ENCODE data around the gene TRABD. TPM values are rescaled to one million over a fixed set of nuclear protein-coding genes. Genes with fewer than 3 reads are reported as not detected.

The TRABD gene
- polyA plus RNA-seq, 1 of the 3 experiments (the other 2 are of a cell fraction), result 50.6 TPM

DNA sequence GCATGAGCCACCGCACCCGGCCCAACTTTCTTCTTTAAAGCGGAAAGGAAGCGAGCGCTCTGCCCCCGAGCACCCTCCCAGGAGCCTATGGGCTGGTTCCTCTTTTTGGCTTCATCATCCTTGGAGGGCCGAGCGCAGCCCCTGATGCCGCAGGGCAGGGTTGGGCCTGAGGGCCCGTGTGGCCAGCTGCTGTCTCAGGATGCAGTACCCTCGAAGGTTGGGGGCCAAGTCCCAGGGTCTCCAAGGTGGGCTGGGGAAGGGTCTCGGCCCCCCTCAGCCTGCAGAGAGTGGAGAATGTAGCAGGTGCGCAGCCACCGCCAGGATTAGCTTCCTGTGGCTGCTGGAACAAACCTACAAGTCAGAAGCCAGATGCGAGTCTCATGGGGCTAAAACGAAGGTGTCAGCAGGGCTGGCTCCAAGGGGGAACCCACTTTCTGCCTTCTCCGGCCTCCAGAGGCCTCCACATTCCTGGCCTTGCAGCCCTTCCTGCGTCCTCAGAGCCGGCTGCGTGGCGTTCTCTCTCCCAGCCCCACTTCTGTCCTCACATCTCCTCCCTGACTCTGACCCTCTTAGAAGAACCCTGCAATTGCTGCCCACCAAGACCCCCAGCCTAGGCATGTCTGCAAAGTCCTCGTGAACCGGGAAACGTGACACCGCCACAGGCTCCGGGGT, 12.3 kb upstream of the TRABD start (continued):
- no peak for TF ChIP-seq TAF1 (IDR thresholded peaks at IDR 0.05; ENCODE audit: borderline replicate concordance, low read depth, low read length)
- TF ChIP-seq NFIC (IDR thresholded peaks at IDR 0.05; ENCODE audit: borderline replicate concordance), result no peak
- TF ChIP-seq TCF12 (IDR thresholded peaks at IDR 0.05), result no peak
- TF ChIP-seq YY1 (IDR thresholded peaks at IDR 0.05; ENCODE audit: low read depth), result no peak

DNA sequence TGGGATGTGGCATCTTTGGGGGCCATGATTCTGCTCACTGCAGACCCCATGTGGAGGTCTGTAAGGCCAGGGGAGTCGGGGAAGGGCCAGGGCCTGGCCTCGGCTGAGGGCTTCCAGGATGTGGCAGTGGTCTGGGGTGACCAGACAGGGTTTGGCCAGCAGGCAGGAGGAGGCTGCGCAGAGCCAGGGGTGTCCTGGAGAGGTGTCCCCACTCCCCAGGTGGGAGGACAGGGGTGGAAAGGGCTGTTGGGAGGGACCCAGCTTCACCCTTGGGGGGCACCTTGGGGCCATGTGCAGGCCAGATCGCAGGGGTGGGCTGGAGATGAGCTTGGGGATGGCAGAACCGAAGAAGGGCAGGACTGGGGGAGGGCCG, 11.7 kb upstream of the TRABD start:
- no peak for DNase-seq
- ChIA-PET CTCF (interaction anchor here (0.8 kb wide), 1 partner anchor 10 kb away, joined by 3 read pairs; no protein-coding TSS in a partner anchor), POLR2A (no interaction called here)

DNA sequence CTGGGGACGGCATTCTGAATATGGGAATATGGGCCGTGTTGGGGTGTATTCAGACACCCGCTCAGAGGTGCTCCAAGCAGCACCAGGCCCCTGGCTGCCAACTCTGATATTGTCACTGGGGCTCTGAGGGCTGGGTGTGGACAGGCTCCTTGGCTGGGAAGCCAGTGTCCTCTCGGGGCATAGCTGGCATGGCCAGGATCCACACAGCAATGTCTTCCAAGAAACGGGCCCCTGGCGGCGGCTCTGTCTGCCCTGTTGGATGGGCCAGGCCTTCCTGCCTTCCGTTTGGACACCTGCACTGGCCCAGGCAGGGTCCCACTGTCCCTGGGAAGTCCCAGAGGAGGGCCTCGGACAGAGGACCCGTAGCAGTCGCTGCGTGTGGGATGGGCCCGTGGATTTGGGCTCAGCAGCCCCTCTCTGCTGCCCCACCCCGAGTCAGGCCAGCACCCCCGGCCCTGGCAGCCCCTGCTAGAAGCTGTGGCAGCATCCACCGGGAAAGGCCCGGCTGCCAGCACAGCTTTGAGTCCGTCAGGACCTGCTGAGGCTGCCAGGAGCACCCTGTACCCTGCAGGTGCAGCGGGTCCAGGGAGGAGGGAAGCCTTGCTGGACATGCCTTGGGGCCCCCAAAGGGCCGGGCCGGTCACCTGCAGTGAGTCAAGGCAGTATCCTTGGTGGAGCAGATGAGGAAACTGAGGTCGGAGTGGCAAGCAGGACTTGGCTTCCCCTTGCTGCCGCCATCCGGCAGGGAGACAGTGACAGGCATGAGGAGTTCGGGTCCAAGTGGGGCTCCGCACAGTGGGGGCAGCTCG, 11.1 kb upstream of the TRABD start:
- Histone ChIP-seq H3K9me3 (no peaks in the 10 kb centered on the region), H3K27ac (ENCODE audit: low read depth in 2 of 2, low read length in 1 of 2) (no peak overlapping the region), H3K4me3 (ENCODE audit: low read depth in 2 of 2, low read length in 1 of 2) (no peak overlapping the region), H3K4me1 (ENCODE audit: control insufficient read depth in 1 of 2, insufficient read depth in 2 of 2, low read depth in 1 of 2, low read length in 1 of 2) (peaks cover 0 to 3% of the 10 kb centered on the region in 2 experiments; a peak in 1 of 4 replicates), H3K79me2 (ENCODE audit: insufficient read depth) (no peaks in the 10 kb centered on the region), H3K27me3 (ENCODE audit: insufficient read depth) (no peaks in the 10 kb centered on the region), H4K20me1 (ENCODE audit: insufficient read depth) (no peaks in the 10 kb centered on the region), H3K9ac (no peak overlapping the region), H3K4me2 (no peak overlapping the region), H3K9me2 (no peaks in the 10 kb centered on the region), H3F3A (replicated peaks; ENCODE audit: insufficient read depth) (no peaks in the 10 kb centered on the region), H3K36me3 (replicated peaks in 1 of 2; ENCODE audit: control insufficient read depth in 1 of 2, insufficient read depth in 2 of 2, low read length in 1 of 2) (no peaks in the 10 kb centered on the region), H2AFZ (ENCODE audit: low read depth) (no peak overlapping the region)
- WGBS (ENCODE audit: low lambda C conversion rate), result 73% methylated on average over 2 of the region's 27 CpGs
- POLR2A ChIA-PET, result no interaction called here
- CTCF ChIA-PET, result interaction anchor here (1.7 kb wide), 1 partner anchor 17 kb away, joined by 5 read pairs; no protein-coding TSS in a partner anchor
- DNase-seq, result no peak
- no peak for TF ChIP-seq TCF12 (IDR thresholded peaks at IDR 0.05)
- no peak for TF ChIP-seq ELF1 (IDR thresholded peaks at IDR 0.05)
- no peak for TF ChIP-seq RCOR1 (IDR thresholded peaks at IDR 0.05; ENCODE audit: low read length)
- TF ChIP-seq, protein P1, sequence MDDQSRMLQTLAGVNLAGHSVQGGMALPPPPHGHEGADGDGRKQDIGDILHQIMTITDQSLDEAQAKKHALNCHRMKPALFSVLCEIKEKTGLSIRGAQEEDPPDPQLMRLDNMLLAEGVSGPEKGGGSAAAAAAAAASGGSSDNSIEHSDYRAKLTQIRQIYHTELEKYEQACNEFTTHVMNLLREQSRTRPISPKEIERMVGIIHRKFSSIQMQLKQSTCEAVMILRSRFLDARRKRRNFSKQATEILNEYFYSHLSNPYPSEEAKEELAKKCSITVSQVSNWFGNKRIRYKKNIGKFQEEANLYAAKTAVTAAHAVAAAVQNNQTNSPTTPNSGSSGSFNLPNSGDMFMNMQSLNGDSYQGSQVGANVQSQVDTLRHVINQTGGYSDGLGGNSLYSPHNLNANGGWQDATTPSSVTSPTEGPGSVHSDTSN (IDR thresholded peaks at IDR 0.05), result no peak
- TF ChIP-seq SMC3 (IDR thresholded peaks at IDR 0.05; ENCODE audit: low read depth, low read length), result no peak
- TF ChIP-seq SIN3A (IDR thresholded peaks at IDR 0.05; ENCODE audit: borderline replicate concordance, low read depth, low read length), result no peak
- no peak for TF ChIP-seq IRF3 (IDR thresholded peaks at IDR 0.05; ENCODE audit: low read depth, low read length)
- no peak for TF ChIP-seq EP300 (IDR thresholded peaks at IDR 0.05; ENCODE audit: borderline replicate concordance in 1 of 2, low read depth in 1 of 2, low read length in 1 of 2)
- TF ChIP-seq, protein P2, sequence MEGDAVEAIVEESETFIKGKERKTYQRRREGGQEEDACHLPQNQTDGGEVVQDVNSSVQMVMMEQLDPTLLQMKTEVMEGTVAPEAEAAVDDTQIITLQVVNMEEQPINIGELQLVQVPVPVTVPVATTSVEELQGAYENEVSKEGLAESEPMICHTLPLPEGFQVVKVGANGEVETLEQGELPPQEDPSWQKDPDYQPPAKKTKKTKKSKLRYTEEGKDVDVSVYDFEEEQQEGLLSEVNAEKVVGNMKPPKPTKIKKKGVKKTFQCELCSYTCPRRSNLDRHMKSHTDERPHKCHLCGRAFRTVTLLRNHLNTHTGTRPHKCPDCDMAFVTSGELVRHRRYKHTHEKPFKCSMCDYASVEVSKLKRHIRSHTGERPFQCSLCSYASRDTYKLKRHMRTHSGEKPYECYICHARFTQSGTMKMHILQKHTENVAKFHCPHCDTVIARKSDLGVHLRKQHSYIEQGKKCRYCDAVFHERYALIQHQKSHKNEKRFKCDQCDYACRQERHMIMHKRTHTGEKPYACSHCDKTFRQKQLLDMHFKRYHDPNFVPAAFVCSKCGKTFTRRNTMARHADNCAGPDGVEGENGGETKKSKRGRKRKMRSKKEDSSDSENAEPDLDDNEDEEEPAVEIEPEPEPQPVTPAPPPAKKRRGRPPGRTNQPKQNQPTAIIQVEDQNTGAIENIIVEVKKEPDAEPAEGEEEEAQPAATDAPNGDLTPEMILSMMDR (IDR thresholded peaks at IDR 0.05), result no peak
- TF ChIP-seq FOXJ3 (CRISPR knock-in tag; IDR thresholded peaks at IDR 0.05), result no peak

More for the DNA sequence above, 11.7 kb upstream of the TRABD start:
- Histone ChIP-seq H4K20me1 (ENCODE audit: insufficient read depth) (no peaks in the 10 kb centered on the region), H3K9ac (no peak overlapping the region), H3F3A (replicated peaks; ENCODE audit: insufficient read depth) (no peaks in the 10 kb centered on the region), H3K4me3 (ENCODE audit: low read depth in 2 of 2, low read length in 1 of 2) (no peak overlapping the region), H2AFZ (ENCODE audit: low read depth) (no peak overlapping the region), H3K9me2 (no peaks in the 10 kb centered on the region), H3K27ac (ENCODE audit: low read depth in 2 of 2, low read length in 1 of 2) (no peak overlapping the region), H3K36me3 (replicated peaks in 1 of 2; ENCODE audit: control insufficient read depth in 1 of 2, insufficient read depth in 2 of 2, low read length in 1 of 2) (no peaks in the 10 kb centered on the region), H3K27me3 (ENCODE audit: insufficient read depth) (no peaks in the 10 kb centered on the region), H3K79me2 (ENCODE audit: insufficient read depth) (no peaks in the 10 kb centered on the region), H3K4me2 (no peak overlapping the region), H3K4me1 (ENCODE audit: control insufficient read depth in 1 of 2, insufficient read depth in 2 of 2, low read depth in 1 of 2, low read length in 1 of 2) (peaks cover 0 to 3% of the 10 kb centered on the region in 2 experiments; a peak in 1 of 4 replicates), H3K9me3 (no peaks in the 10 kb centered on the region)
- no peak for TF ChIP-seq CHD2 (IDR thresholded peaks at IDR 0.05; ENCODE audit: low read length, partially characterized antibody)
- TF ChIP-seq ELF1 (IDR thresholded peaks at IDR 0.05), result no peak
- 100% methylated on average over 2 of the region's 6 CpGs for WGBS (ENCODE audit: low lambda C conversion rate)

All from SK-N-SH (cell line).